Measurements from ENCODE around the gene CAMK1D.

- TF ChIP-seq MAZ (IDR thresholded peaks at IDR 0.05; ENCODE audit: borderline replicate concordance, low read depth, low read length) (no peak), NFE2L2 (IDR thresholded peaks at IDR 0.05; ENCODE audit: low read depth, low read length) (no peak), CEBPB (IDR thresholded peaks at IDR 0.05; ENCODE audit: low read depth, low read length) (no peak), CTCF (conservative IDR thresholded peaks at IDR 0.05; ENCODE audit: low read depth, low read length) (no peak), POLR2A (IDR thresholded peaks at IDR 0.05; ENCODE audit: low read depth, low read length) (no peak), MAFK (IDR thresholded peaks at IDR 0.05; ENCODE audit: low read depth, low read length) (no peak), RAD21 (IDR thresholded peaks at IDR 0.05; ENCODE audit: low read length) (no peak), MXI1 (IDR thresholded peaks at IDR 0.05; ENCODE audit: borderline replicate concordance, low read depth, low read length) (no peak), CHD1 (IDR thresholded peaks at IDR 0.05; ENCODE audit: low read depth, low read length) (no peak), RFX5 (IDR thresholded peaks at IDR 0.05; ENCODE audit: low read depth, low read length) (no peak)
- TF ChIP-seq, protein P1, sequence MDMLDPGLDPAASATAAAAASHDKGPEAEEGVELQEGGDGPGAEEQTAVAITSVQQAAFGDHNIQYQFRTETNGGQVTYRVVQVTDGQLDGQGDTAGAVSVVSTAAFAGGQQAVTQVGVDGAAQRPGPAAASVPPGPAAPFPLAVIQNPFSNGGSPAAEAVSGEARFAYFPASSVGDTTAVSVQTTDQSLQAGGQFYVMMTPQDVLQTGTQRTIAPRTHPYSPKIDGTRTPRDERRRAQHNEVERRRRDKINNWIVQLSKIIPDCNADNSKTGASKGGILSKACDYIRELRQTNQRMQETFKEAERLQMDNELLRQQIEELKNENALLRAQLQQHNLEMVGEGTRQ (IDR thresholded peaks at IDR 0.05; ENCODE audit: low read depth, low read length) = no peak
Measured at GRCh38 chr10:12663863-12664262, 314.5 kb downstream of the CAMK1D start.

Data from IMR-90 (cell line).